ENCODE measurements around the gene LRRC8E.

GRCh38 chr19:7869910-7870511 lies 18.3 kb upstream of the LRRC8E start:
- TF ChIP-seq SP1 (IDR thresholded peaks at IDR 0.05), result no peak
- no peak for TF ChIP-seq CTCF (IDR thresholded peaks at IDR 0.05; ENCODE audit: low read depth, low read length, missing input control)
- TF ChIP-seq, protein P1, sequence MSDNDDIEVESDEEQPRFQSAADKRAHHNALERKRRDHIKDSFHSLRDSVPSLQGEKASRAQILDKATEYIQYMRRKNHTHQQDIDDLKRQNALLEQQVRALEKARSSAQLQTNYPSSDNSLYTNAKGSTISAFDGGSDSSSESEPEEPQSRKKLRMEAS (IDR thresholded peaks at IDR 0.05), result no peak
- no peak for TF ChIP-seq JUND (IDR thresholded peaks at IDR 0.05)
- TF ChIP-seq, protein P2, sequence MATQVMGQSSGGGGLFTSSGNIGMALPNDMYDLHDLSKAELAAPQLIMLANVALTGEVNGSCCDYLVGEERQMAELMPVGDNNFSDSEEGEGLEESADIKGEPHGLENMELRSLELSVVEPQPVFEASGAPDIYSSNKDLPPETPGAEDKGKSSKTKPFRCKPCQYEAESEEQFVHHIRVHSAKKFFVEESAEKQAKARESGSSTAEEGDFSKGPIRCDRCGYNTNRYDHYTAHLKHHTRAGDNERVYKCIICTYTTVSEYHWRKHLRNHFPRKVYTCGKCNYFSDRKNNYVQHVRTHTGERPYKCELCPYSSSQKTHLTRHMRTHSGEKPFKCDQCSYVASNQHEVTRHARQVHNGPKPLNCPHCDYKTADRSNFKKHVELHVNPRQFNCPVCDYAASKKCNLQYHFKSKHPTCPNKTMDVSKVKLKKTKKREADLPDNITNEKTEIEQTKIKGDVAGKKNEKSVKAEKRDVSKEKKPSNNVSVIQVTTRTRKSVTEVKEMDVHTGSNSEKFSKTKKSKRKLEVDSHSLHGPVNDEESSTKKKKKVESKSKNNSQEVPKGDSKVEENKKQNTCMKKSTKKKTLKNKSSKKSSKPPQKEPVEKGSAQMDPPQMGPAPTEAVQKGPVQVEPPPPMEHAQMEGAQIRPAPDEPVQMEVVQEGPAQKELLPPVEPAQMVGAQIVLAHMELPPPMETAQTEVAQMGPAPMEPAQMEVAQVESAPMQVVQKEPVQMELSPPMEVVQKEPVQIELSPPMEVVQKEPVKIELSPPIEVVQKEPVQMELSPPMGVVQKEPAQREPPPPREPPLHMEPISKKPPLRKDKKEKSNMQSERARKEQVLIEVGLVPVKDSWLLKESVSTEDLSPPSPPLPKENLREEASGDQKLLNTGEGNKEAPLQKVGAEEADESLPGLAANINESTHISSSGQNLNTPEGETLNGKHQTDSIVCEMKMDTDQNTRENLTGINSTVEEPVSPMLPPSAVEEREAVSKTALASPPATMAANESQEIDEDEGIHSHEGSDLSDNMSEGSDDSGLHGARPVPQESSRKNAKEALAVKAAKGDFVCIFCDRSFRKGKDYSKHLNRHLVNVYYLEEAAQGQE (IDR thresholded peaks at IDR 0.05), result no peak
- no peak for TF ChIP-seq GABPA (IDR thresholded peaks at IDR 0.05 in 1 of 2, conservative IDR thresholded peaks at IDR 0.05 in 1 of 2)
